Left kidney (tissue), 8 donors: ENCODE measurements around the gene LRP1-AS. TPM values are rescaled to one million over a fixed set of nuclear protein-coding genes. Genes with fewer than 3 reads are reported as not detected.

Experiments
- DNase-seq: peaks from one replicate; pipeline ENCODE4 v3.0.0-alpha.2; 2013
- long read RNA-seq, 8 donors: transcript quantifications; one replicate each; lab custom pipeline, GENCODE V29; 2026
- polyA plus RNA-seq: library from polyadenylated mRNA; unstranded; fragments of 120-200 nt; gene quantifications from one replicate; pipeline ENCODE4 v1.2.1, GENCODE V29; 2013; ENCODE audit not compliant: insufficient read length

LRP1-AS gene
- not detected for polyA plus RNA-seq
- long read RNA-seq, donor 1: 0 reads
- long read RNA-seq, donor 2: 0 reads
- long read RNA-seq, donor 3: 0 reads
- long read RNA-seq, donor 4, partial matches to known transcripts: 0 of 1 reads
- long read RNA-seq, donor 4, other reads (novel, unspliced or antisense): 0 of 1 reads
- long read RNA-seq, donor 5: 0 reads
- long read RNA-seq, donor 6: 0 reads
- long read RNA-seq, donor 7: 0 reads
- long read RNA-seq, donor 8: 0 reads

- DNase-seq: no peak
These were observed at the start of gene LRP1-AS for GRCh38 chr12:57146961-57147944. LRP1-AS (minus strand) TSS chr12:57147619.

GRCh38 chr12:57196956-57197355 lies 49.5 kb upstream of the LRP1-AS start:
- DNase-seq: no peak

GRCh38 chr12:57196439-57196838 lies 49.0 kb upstream of the LRP1-AS start:
- no peak for DNase-seq

GRCh38 chr12:57195611-57196371 lies 48.4 kb upstream of the LRP1-AS start:
- DNase-seq: no peak

- no peak for DNase-seq
These were observed 47.8 kb upstream of the LRP1-AS start for GRCh38 chr12:57195186-57195585.

DNA sequence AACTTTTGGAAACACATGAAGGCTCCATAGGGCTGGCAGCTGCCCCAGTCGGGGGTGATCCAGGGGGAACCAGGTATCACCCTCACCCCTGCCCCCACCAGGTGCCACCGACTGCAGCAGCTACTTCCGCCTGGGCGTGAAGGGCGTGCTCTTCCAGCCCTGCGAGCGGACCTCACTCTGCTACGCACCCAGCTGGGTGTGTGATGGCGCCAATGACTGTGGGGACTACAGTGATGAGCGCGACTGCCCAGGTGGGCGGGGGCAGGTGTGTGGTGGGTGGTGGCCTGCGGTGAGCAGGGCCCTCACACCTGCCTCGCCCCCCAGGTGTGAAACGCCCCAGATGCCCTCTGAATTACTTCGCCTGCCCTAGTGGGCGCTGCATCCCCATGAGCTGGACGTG lies 46.8 kb upstream of the LRP1-AS start:
- no peak for DNase-seq

DNA sequence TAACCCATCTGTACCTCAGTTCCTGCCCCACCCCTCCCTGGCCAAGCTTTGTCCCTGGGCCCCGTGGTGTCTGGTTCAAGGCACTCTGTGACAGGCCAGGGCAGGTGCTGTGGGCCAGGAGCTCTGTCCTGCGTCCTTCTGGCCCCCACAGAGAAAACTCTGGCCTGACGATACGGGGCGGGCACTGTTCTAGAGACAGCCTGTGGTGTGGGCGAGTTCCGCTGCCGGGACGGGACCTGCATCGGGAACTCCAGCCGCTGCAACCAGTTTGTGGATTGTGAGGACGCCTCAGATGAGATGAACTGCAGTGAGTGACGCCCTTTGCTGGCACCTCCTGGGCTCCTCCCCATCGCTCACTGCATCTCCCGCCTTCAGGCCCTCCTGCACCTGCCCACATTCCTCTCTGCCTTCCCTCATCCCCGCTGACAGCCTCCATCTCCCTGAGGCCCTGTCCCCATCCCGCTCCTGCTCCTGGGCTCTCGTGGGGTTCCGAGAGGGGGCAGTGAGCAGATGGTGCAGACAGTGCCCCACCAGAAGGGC lies 46.4 kb upstream of the LRP1-AS start:
- no peak for DNase-seq

- DNase-seq: no peak
These were observed 45.5 kb upstream of the LRP1-AS start for GRCh38 chr12:57192920-57193319.

DNA sequence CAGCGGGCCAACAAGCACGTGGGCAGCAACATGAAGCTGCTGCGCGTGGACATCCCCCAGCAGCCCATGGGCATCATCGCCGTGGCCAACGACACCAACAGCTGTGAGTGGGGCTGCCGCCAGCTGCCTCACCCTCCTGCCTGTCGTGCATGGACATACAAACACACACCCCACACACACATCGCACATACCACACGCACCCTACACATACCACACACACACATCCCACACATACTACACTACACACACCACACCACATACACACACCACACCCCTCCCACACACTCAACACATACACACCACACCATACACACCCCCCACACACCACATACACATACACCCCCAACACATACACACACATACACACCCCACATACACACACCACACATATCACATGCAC lies 44.0 kb upstream of the LRP1-AS start:
- no peak for DNase-seq

- DNase-seq: no peak
These were observed 43.4 kb upstream of the LRP1-AS start for GRCh38 chr12:57190821-57191220.

DNA sequence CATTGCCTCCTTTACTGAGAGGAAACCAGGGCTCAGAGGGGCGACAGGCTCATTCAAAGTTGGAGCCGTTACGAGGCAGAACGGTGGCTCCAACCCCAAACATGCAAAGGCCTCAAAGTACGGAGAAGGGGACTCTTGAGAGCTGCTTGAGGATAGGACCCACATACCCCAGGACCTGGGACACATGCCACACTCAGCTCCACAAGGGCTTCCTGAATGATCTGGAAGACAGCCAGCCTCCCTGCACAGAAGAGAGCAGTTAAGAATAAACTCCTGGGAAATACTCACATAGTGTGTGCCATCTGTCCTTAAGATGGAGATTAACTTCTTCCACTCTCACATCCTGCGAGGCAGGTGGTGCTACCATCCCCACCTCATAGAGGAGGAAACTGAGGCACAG lies 42.6 kb upstream of the LRP1-AS start:
- no peak for DNase-seq

DNA sequence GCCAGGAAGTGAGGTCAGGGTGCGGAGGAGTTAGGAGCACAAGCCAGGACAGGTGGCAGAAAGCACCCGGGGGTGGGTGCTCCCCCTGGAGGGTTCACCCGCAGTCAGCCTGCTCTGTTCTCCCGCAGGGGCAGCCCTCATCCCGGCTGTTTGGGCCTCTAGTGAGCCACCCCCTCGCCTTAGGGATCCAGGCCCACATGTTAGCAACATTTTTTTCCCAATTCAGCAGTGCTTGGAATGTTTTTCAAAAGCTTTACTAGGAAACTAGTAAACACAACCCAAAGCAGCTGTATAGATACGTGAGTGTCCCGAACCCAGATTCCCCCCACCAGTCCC lies 40.6 kb upstream of the LRP1-AS start:
- DNase-seq: no peak

GRCh38 chr12:57187222-57188089 lies 40.0 kb upstream of the LRP1-AS start:
- no peak for DNase-seq

DNA sequence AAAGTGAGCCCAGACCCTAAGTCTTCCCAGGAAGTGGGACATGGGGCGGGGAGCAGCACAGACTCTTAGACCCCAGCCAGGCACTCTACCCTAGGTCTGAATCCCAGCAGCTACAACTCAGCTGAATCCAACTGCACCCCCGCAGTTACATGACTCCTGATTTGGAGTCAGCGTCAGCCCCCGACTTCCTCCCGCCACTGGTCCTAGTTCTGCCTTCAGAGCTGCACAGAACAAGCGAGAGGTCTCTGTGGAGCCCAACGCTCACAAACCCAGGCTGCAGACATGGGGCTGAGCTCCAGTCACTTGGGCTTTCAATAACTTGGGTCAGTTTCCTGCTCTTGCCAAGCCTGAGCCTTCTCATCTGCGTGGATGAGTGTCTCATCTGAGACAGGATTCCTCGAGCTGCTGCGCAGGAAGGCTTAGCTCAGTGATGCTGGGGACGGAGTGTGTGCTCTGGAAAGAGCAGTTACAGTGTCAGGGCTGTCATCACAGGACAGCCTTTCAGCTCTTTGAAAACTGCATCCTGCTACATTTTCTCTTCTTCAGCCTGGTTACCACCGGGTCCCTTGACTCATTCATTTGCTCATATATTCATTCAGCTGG lies 38.6 kb upstream of the LRP1-AS start:
- DNase-seq: no peak

GRCh38 chr12:57185403-57185802 lies 38.0 kb upstream of the LRP1-AS start:
- no peak for DNase-seq

DNA sequence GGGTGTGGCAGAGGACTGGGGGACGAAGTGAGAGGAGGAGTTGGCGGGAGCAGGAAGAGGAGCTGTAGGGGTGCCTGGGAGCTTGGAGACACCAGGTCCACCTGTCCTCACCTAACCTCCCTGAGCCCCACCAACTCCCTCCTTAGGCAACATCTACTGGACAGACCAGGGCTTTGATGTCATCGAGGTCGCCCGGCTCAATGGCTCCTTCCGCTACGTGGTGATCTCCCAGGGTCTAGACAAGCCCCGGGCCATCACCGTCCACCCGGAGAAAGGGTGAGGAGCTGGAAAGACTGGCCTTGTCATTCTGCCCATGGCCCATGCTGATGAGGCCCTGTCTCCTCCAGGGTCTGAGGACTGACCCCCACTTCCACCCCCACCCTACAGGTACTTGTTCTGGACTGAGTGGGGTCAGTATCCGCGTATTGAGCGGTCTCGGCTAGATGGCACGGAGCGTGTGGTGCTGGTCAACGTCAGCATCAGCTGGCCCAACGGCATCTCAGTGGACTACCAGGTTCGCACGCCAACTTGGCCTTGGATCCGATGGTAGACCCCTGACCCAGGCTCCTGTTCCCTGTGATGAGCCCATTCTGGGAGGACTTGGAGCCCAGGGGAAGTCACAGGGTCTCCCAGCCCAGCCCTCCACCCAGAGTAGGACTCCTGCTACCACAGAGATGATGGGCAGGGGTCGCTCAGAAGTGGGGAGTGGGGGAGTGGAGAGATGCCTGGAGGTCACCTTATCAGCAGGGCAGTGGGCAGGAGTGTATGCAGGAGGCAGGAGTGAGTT lies 36.7 kb upstream of the LRP1-AS start:
- no peak for DNase-seq

DNA sequence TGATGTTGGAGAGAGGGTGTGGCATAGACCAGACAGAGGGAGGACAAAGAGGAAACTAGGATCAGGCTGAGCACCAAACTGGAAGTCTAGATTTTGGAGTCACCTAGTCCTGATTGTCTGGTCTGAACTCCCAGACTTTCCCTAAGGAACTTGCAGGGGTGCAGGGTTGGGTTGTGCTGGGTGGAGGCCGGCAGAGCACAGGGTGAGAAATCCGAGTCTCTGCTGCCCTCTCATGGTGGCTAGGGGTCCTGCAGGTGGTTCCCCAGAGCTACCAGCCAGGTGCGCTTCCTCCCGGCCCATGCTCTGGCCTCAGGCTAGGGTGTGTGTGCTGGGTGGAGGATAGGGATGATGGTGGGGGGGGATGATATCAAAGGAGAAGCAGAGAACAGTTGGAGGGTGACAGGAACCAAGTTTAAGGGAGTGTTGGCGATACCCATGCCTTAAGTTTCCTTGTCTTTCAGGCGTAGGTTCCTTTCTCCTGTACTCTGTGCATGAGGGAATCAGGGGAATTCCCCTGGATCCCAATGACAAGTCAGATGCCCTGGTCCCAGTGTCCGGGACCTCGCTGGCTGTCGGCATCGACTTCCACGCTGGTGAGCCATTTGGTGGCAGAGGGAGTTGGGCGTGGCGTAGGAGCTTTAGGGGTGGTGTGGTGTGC lies 35.6 kb upstream of the LRP1-AS start:
- DNase-seq: peak; percentile 57

GRCh38 chr12:57181561-57182155 lies 34.2 kb upstream of the LRP1-AS start:
- no peak for DNase-seq

DNA sequence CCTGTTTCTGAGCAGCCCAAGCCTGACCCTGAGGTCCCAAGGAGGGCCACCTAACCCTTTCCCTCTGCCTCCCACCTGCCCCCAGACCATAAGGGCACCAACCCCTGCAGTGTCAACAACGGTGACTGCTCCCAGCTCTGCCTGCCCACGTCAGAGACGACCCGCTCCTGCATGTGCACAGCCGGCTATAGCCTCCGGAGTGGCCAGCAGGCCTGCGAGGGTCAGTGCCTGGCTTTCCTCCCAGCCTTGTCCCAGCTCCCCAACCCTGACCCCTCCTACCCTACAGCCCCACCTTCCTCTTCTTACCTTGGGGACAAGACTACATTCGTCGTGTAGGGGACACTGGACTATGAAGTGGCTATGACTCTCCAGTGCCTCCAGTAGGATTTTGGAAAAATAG lies 33.7 kb upstream of the LRP1-AS start:
- no peak for DNase-seq
